ENCODE results near the gene DSTYK. TPM values are rescaled to one million over a fixed set of nuclear protein-coding genes. Genes with fewer than 3 reads are reported as not detected.

Gene DSTYK
- total RNA-seq: 17.1 and 21.4 TPM in 2 replicates

DNA sequence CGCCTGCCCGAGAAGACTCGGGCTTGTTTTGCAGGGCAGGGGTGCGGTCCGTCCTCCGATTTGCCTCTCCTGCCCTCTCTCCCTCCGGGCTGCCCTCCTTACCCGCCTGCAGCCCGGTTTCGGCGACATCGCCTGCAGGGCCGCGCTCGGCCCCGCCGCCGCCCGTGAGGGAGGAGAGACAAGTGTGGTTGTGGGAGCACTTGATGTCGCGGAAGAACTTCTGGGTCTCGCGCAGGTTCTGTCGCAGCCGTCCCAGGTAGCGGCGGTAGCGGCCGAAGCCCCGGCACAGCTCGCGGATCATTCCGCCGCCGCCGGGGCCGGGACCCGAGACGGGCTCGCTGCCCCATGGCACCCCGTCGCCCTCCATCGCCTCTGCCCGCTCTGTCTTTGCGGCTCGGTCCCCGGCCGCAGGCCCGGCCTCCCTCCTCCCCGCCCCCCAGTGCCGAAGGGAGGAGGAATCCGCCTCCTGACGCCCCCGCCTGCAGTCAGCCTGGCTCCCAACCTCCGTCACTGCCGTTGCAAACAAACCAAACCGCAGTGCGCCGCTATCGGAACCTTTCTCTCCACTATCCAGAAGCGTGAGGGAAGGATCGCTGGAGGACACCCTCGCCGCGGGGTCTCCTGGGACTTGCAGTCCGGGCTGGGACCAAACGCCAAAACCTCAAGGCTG lies at the start of gene DSTYK:
DSTYK (minus strand) TSS at position 534 of the 670 bp plus-strand sequence; CDS start at position 367, 167 bp downstream.

DNA sequence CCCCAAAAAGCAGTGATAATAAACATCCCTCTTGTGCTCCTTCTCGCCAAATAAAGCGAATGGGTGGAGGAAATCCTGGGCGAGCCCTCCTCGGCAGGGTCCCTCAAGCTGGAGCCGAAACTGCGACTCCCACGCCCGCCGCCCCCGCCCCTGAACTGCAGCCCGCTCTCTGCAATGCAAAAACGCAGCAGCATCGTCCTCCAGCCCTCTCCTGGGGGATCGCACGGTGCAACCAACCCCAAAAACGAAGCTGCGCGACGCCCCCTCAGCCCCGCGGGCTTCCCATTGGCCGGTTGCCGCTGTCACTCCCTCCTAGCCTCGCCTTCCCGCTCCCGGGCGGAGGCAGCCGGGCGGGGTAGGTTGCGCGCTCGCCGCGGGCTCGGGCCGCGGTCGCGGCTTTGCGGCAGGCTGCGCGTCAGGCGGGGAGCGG lies 16.1 kb upstream of the DSTYK start, which contains the start of gene TMCC2:
TMCC2 (plus strand) TSS at position 363 of the 430 bp plus-strand sequence. CDS start 619 bp downstream, outside the sequence.

DNA sequence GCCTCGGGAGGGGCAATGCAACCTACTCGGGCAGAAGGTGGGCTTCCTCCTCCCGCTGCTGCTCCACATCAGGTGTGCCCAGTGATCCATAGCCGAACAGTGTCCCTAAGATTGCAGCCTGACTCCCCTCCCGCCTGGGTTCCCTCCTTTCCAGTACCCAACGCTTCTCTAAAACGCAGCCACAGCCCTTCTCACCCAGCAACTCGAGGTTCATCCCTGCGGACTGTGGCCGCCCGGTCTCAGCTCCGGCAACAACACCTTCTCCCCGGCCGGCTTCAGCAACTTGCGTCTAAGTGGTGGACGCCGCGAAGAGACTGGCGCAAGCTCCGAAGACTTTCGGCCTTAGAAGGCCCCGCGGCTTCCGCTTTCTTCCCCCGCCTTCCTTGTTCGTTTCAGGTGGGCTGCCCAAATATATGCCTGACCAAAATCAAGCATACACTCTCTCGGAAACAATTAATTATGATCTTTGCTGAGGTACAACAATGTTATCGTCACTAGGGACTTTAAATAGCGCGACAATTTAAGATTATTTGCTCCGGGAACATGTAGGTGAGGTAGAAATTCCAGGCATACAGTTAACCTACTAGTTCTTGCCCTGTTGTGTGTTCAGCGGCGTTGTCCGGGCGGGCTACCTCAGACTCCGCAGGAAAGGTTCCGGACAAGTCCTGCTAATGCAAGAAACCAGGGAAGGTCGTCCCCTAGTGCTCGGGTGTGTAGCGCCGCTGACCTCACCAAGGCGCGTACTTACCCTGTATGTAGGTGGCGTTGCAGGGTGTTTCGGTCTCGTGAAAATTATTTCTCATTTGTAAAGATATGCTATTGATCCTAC lies 89.6 kb downstream of the DSTYK start, which contains the start of gene RBBP5:
RBBP5 (minus strand) TSS at position 319 of the 829 bp plus-strand sequence; CDS start at position 214, 105 bp downstream.

Other genes starting within 250 kb of the DSTYK start
- not detected in 2 replicates for gene CNTN2, start 168.5 kb downstream of the DSTYK start, total RNA-seq
- gene TMEM81, start 127.2 kb downstream of the DSTYK start, total RNA-seq: 2.1 and 3.0 TPM in 2 replicates
- 27.5 and 28.0 TPM in 2 replicates for gene RBBP5, start 89.7 kb downstream of the DSTYK start, total RNA-seq
- gene TMCC2, start 16.2 kb upstream of the DSTYK start, total RNA-seq: 0.34 and 8.5 TPM in 2 replicates
- gene NUAK2, start 110.0 kb upstream of the DSTYK start, total RNA-seq: 5.5 and 12.0 TPM in 2 replicates
- not detected in 2 replicates for gene KLHDC8A, start 145.2 kb upstream of the DSTYK start, total RNA-seq
- 1.5 and 6.8 TPM in 2 replicates for gene LEMD1, start 210.4 kb upstream of the DSTYK start, total RNA-seq
- 0.68 and 1.1 TPM in 2 replicates for gene BLACAT1, start 244.3 kb upstream of the DSTYK start, total RNA-seq

Data from nasal cavity respiratory epithelium epithelial cell of viscerocranial mucosa (primary cell).